Panc1 (cell line): ENCODE results near the gene MOB1A. TPM values are rescaled to one million over a fixed set of nuclear protein-coding genes. Genes with fewer than 3 reads are reported as not detected.

Experiments used
- ATAC-seq: fragments of 200-7000 bp; cut with Tn5 transposase; 2 replicates; pipeline ENCODE4 v1.9.1; 2020; ENCODE audit warnings: mild to moderate bottlenecking, moderate library complexity
- Bru-seq: library from RNA; stranded (reverse); fragments of 400-500 nt; gene quantifications from one replicate; lab custom pipeline; 2021; lab: Mats Ljungman, UMichigan
- BruChase-seq, 2 experiments: library from RNA; stranded (reverse); fragments of 400-500 nt; gene quantifications; one replicate each; lab custom pipeline; 2021; lab: Mats Ljungman, UMichigan
- BruUV-seq: library from RNA; stranded (reverse); fragments of 400-500 nt; replicated peaks from 2 replicates; lab custom pipeline; 2021; lab: Mats Ljungman, UMichigan
- CTCF ChIA-PET: fragments of 300-600 bp; sonication (Branson Sonifier 250); formaldehyde crosslinking; loops from one replicate; lab custom pipeline; 2022; ENCODE audit warnings: antibody characterized with exemption; lab: Charles Lee
- POLR2A ChIA-PET: fragments of 300-600 bp; sonication (Branson Sonifier 250); formaldehyde crosslinking; loops from one replicate; lab custom pipeline; 2022; ENCODE audit warnings: antibody characterized with exemption; lab: Charles Lee
- DNase-seq: peaks from one replicate; pipeline ENCODE4 v3.0.0-alpha.2; 2010; ENCODE audit warnings: low read depth, low spot score
- H3K27ac ChIP-seq: 2 replicates; pipeline ENCODE4 v1.5.1; 2011; ENCODE audit warnings: mild to moderate bottlenecking, low read length, inconsistent platforms
- H3K27me3 ChIP-seq: fragments of 200-500 bp; sonication (Bioruptor generic); 2 replicates; pipeline ENCODE4 v1.6.0; 2014; ENCODE audit warnings: low read length, inconsistent platforms; ENCODE audit not compliant: control insufficient read depth, insufficient read depth
- H3K36me3 ChIP-seq: fragments of 200-500 bp; sonication (Bioruptor generic); 2 replicates; pipeline ENCODE4 v1.5.1; 2014; ENCODE audit warnings: inconsistent platforms, mild to moderate bottlenecking, low read length, moderate library complexity; ENCODE audit not compliant: control insufficient read depth, insufficient read depth
- H3K4me1 ChIP-seq: 2 replicates; pipeline ENCODE4 v1.5.1; 2011; ENCODE audit warnings: inconsistent platforms, mild to moderate bottlenecking, low read length, moderate library complexity; ENCODE audit not compliant: control insufficient read depth, insufficient read depth
- H3K4me3 ChIP-seq, 2 experiments: 2 replicates each; pipeline ENCODE4 v1.5.1; 2011 to 2012; ENCODE audit warnings: low read depth in 2 of 2, low read length in 2 of 2, mild to moderate bottlenecking in 2 of 2, inconsistent platforms in 1 of 2, moderate library complexity in 1 of 2
- H3K9me3 ChIP-seq: fragments of 200-500 bp; sonication (Bioruptor generic); 2 replicates; pipeline ENCODE4 v1.5.1; 2014; ENCODE audit warnings: low read depth, mild to moderate bottlenecking, inconsistent platforms, low read length, moderate library complexity; ENCODE audit not compliant: control insufficient read depth, insufficient read depth
- CTCF ChIP-seq: fragments of 450-650 bp; IDR thresholded peaks from 2 replicates; pipeline ENCODE4 v1.5.1; 2017; ENCODE audit warnings: mild to moderate bottlenecking
- POLR2AphosphoS5 ChIP-seq: IDR thresholded peaks from 2 replicates; pipeline ENCODE4 v1.6.1; 2012; ENCODE audit warnings: mild to moderate bottlenecking, low read depth, low read length, moderate library complexity
- REST ChIP-seq, 2 experiments: IDR thresholded peaks; 2 replicates each; pipeline ENCODE4 v1.6.1; 2011 to 2012; ENCODE audit warnings: low read depth in 2 of 2, control low read depth in 1 of 2, low read length in 1 of 2, mild to moderate bottlenecking in 1 of 2, moderate library complexity in 1 of 2; ENCODE audit not compliant: insufficient read depth in 1 of 2
- SIN3A ChIP-seq: IDR thresholded peaks from 2 replicates; pipeline ENCODE4 v1.6.1; 2012; ENCODE audit warnings: low read depth, mild to moderate bottlenecking, low read length, moderate library complexity, borderline replicate concordance; ENCODE audit not compliant: insufficient read depth
- TCF7L2 ChIP-seq: IDR thresholded peaks from 2 replicates; pipeline ENCODE4 v1.6.1; 2011; ENCODE audit warnings: mild to moderate bottlenecking, low read depth, low read length, inconsistent platforms
- in situ Hi-C: cut with HindIII; loops from 2 replicates; pipeline ENCODE4 v1.10.0; 2016; ENCODE audit warnings: low sequenced_read_pairs, low pct_unique_long_range_greater_than_20kb
- intact Hi-C: fragments of 100-400 bp; cut with micrococcal nuclease; formaldehyde crosslinking; loops from one replicate; pipeline ENCODE4 v1.10.0; 2022; ENCODE audit not compliant: unreplicated experiment
- long read RNA-seq: library from polyadenylated mRNA; unstranded; transcript quantifications from one replicate; pipeline ENCODE4 v2.0.0, GENCODE V29; 2021; ENCODE audit not compliant: unreplicated experiment
- polyA plus RNA-seq: library from polyadenylated mRNA; unstranded; fragments of >200 nt; gene quantifications from one replicate; pipeline ENCODE4 v1.2.1, GENCODE V29; 2012; ENCODE audit warnings: missing spikeins; ENCODE audit not compliant: insufficient read length
- total RNA-seq: library from RNA; stranded (reverse); gene quantifications from one replicate; pipeline ENCODE4 v1.2.1, GENCODE V29; 2021; ENCODE audit not compliant: unreplicated experiment

The MOB1A gene
- 184 TPM for total RNA-seq
- polyA plus RNA-seq: 64.4 TPM
- percentile 95 among the genes with signal in this experiment for Bru-seq, nascent RNA
- percentile 98 among the genes with signal in this experiment for BruChase-seq, experiment 1, labeled RNA remaining after a 2-hour chase
- percentile 99 among the genes with signal in this experiment for BruChase-seq, experiment 2, labeled RNA remaining after a 6-hour chase
- long read RNA-seq, full-length matches to known transcripts: 158 of 244 reads
- long read RNA-seq, partial matches to known transcripts: 30 of 244 reads
- long read RNA-seq, other reads (novel, unspliced or antisense): 56 of 244 reads

- no TSS peak for BruUV-seq
- H3K4me1 ChIP-seq: no peaks in the 10 kb centered on the region
- TF ChIP-seq CTCF: no peak
- peak; percentile 91; the same call in 1 of the 2 replicates for TF ChIP-seq POLR2AphosphoS5
- TF ChIP-seq TCF7L2: no peak
- peak; percentile 94; the same call in 1 of the 2 replicates for TF ChIP-seq SIN3A
- peak in 1 of 2 experiments; percentile 35; a peak in 1 of 4 replicates for TF ChIP-seq REST (IDR thresholded peaks at IDR 0.05; ENCODE audit: insufficient read depth in 1 of 2, low read depth in 2 of 2, low read length in 1 of 2)
- peak; percentile 99 for ATAC-seq
- ChIA-PET CTCF (interaction anchor here (0.5 to 1.0 kb wide), 9 partner anchors 21 to 1021 kb away, joined by 3 to 10 read pairs (median 3); no protein-coding TSS in a partner anchor), POLR2A (interaction anchor here (0.6 to 1.4 kb wide), 7 partner anchors 19 to 1146 kb away, joined by 3 to 10 read pairs (median 4); partner anchors contain the start of gene MTHFD2)
- peak within 1 kb of the TSS; percentile 81 to 83 for H3K4me3 ChIP-seq
- intact Hi-C loops: no loop called here
- H3K36me3 ChIP-seq: peaks cover 4% of the 10 kb centered on the region; the same call in 1 of the 2 replicates
- in situ Hi-C loops: no loop called here
- peak within 1 kb of the TSS; percentile 91 for H3K27ac ChIP-seq
- H3K9me3 ChIP-seq: no peaks in the 10 kb centered on the region
- DNase-seq: peak; percentile 97
- H3K27me3 ChIP-seq: no peaks in the 10 kb centered on the region
These were observed at the start of gene MOB1A for GRCh38 chr2:74178211-74179062. Gene MOB1A (minus strand): TSS chr2:74178879. CDS start chr2:74178674, 205 bp downstream.

GRCh38 chr2:74227646-74228045, 49.0 kb upstream of the MOB1A start:
- TF ChIP-seq POLR2AphosphoS5: no peak
- TF ChIP-seq CTCF: no peak
- no peak for TF ChIP-seq REST (IDR thresholded peaks at IDR 0.05; ENCODE audit: insufficient read depth in 1 of 2, low read depth in 2 of 2, low read length in 1 of 2)
- Histone ChIP-seq H3K27ac (no peak overlapping the region), H3K36me3 (no peaks in the 10 kb centered on the region), H3K4me3 (no peak overlapping the region), H3K27me3 (no peaks in the 10 kb centered on the region), H3K4me1 (peaks cover 9% of the 10 kb centered on the region; the same call in 1 of the 2 replicates), H3K9me3 (no peaks in the 10 kb centered on the region)
- POLR2A ChIA-PET: no interaction called here
- CTCF ChIA-PET: no interaction called here
- in situ Hi-C loops: no loop called here
- no peak for ATAC-seq
- intact Hi-C loops: no loop called here
- BruUV-seq: no TSS peak
- no peak for DNase-seq
